H54 (cell line): ENCODE results near the gene RNF151.
"Not testable (repeated sequence)": the region's sequence is repeated elsewhere in the genome, so short reads cannot be mapped to it uniquely, and the experiment has no call there.

ENCODE experiments used
- DNase-seq: peaks from one replicate; pipeline ENCODE4 v3.0.0; 2011; ENCODE audit warnings: low spot score, mixed read lengths; ENCODE audit not compliant: insufficient read length
- FAIRE-seq: peaks from 3 replicates; lab custom pipeline; 2011; peaks lifted over from hg19 to GRCh38; lab: Jason Lieb, UNC
- POLR2A ChIP-seq: IDR thresholded peaks from 2 replicates; pipeline ENCODE4 v1.6.1; 2011; ENCODE audit warnings: low read depth, mild to moderate bottlenecking, low read length

RNF151 gene

DNA sequence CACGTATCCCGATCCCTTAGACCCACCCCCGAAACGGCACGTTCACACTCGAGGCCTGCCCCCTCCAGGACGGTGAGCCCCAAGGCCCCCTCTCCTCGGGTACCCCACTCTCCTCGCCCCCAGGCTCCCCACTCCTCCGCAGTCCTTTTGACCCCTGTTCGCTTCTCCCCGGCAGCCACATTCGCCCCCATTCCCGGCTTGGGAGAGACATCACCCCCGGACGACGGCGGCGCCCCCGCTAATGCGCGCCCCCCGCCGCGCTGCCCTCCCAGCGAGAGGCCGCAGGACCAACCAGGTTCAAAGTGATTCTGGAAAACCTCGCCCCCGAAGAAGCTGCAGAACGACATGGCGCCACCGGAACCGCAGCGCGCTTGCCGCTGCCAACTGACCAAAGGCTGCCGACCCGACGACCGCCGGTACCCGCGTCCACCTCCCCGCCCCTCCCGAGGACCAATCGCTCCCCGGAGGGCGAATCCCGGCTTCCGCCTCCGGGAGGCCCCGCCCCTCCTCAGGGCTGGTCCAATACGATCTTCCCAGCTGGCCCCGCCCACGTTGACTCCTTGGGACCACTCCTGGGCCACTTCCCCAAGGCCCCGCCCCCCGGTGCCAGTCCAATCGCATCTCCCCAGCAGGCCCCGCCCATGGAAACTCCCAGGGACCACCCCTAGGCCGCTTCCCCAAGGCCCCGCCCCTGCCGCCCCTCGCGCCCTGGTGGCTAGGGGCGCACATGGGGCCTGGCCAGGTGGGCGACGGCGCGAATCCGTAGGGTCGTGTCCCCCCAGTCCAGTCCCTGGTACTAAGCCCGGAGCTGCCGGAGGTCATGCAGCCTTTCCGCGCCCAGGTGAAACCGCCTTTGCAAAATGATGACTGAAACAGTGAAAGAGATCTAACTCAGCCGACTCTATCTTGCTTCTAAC, 23.6 kb upstream of the RNF151 start, which contains the start of gene MSRB1:
TSS of gene MSRB1 (minus strand) at position 390 of the 917 bp plus-strand sequence. CDS start at position 347, 43 bp downstream.
- peak; percentile 98 for DNase-seq
- peak; percentile 91 for TF ChIP-seq POLR2A
- peak; percentile 67 for FAIRE-seq

DNA sequence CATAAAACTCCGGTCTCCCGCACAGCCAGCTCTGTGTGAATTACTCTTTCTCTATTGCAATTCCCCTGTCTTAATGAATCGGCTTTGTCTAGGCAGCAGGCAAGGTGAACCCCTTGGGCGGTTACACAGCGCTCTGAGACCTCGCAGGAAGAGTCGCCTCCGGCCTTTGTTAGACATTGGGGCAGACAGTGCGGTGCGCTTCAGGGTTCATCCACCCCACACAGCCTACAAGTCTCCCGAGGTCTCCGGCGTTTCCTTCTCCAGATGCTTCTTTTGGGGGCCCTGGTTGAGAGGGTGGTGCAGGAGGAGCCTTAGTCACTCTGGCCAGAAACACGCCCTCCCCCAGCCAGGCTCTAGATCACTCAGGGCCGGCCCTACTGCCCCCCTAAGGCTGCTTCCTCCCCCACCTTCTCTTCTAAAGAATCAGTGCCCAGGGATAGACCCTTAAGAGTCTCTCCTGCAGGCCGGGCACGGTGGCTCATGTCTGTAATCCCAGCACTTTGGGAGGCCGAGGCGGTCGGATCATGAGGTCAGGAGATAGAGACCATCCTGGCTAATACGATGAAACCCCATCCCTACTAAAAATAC, 21.9 kb upstream of the RNF151 start:
- DNase-seq (no peak), FAIRE-seq (no peak)
- no peak for TF ChIP-seq POLR2A

DNA sequence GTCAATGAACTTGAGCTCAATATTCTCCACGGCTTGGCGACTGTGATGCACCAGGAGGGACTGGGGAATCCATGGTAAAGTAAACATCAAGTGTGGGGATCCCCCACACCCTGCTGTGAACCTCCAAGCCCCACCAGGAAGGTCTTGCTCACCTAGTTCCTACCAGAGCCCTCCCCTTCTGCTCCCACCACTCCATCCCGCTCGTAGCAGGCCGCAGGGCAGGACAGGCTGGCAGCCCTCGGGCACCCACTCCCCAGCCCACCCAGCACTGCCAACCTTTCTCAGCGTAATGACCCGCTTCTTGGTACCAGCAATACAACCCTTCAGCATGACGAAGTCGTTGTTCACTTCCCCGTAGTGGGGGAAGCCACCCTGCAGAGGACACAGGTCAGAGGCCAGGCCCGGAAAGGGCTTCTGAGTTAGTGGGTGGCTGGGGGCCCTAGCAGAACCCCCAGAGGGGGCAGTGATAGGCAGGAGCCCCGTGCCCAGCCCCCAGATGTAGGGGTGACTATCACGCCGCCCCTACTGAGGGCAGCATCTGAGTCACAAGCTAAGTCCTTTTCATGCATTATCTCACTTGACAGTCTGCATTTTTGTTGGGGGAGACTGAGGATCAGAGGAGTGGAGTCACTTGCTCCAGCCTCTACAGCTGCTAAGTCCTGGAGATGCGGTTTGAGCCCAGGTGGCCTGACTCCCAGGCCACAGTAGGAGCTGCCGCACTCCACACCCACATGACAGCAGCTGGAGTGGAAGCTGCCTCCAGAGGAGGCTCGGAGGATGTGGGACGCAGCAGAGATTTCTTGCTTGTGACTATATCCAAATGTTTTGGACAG, 20.9 kb upstream of the RNF151 start:
- no peak for TF ChIP-seq POLR2A
- DNase-seq (no peak), FAIRE-seq (no peak)

DNA sequence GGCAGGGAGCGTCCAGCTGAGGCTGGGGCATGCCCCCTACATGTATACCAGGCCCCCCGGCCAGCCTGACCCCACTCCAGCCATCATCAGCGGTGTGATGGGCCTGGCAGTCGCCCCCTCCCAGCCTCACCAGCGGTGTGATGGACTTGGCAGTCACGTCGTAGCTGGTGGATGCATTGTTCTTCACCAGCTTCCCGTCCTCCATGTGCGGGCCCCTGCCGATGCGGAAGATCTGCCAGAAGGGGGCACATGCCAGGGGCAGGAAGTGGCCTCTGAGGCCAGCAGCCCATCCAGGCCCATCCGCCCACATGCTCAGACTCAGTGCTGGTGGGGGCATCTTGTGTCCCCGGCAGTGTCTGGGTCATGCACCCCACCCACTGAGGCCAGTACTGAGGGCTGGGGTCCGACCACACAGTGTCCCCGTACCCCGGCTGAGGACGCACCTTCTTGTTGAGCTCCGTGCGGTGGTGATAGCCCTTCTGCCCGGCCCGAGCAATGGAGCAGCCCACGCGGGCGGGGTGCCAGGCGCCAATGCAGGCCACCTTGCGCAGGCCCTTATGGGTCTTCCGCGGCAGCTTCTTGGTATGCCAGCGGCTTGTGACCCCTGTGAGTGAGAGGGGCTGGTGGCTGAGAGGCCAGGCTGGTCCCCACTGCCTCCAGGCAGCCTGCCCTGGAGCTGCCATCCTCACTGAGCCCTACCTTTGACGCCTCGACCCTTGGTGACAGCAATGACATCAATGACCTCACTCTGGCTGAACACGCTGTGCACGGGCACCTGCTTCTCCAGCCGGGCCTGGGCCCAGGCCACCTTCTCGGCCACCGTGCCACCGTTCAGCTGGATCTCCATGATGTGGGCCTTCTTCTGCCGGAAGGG, 19.9 kb upstream of the RNF151 start:
- DNase-seq (no peak), FAIRE-seq (no peak)
- no peak for TF ChIP-seq POLR2A

DNA sequence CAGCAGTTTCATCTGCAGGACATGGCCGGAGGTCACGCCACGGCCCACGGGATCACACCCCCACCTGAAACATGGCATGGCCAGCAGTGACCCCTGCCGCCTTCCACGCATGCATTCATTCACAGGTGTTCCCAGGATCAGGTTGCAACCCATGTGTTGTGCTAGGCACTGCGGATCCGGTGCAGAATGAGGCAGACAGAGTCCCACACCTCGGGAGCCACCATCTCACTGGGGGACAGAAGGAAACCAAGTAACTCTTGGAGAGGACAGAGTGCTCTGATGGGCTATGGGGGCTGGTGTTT, 19.3 kb upstream of the RNF151 start:
- FAIRE-seq: no peak
- TF ChIP-seq POLR2A: no peak

DNA sequence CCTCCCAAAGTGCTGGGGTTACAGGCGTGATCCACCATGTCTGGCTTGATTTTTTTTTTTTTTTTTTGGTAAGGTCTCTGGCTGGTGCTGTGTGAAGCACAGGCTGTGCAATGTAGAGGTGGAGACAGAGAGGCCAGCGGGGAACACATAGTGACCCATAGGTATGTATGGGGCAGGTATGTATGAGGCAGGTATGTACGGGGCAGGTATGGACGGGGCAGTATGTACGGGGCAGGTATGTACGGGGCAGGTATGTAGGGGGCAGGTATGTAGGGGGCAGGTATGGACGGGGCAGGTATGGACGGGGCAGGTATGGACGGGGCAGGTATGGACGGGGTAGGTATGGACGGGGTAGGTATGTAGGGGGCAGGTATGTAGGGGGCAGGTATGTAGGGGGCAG, 17.1 kb upstream of the RNF151 start:
- FAIRE-seq (no peak), DNase-seq (no peak)
- no peak for TF ChIP-seq POLR2A

More for the DNA sequence above, 19.3 kb upstream of the RNF151 start:
- no peak for DNase-seq

DNA sequence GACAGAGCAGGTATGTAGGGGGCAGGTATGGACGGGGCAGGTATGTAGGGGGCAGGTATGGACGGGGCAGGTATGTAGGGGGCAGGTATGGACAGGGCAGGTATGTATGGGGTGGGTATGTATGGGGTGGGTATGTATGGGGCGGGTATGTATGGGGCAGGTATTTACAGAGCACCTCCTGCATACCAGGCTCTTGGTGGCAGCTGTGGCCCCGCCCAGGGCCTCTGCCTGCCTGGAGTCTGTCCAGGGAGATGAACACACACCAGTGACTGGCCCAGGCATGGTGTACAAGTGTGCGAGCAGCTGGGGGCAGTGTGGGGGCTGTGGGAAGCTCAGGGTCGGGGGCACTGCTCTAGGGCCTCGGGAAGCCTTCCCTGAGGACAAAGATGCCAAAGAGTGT, 16.6 kb upstream of the RNF151 start:
- DNase-seq: no peak
- no peak for FAIRE-seq
- TF ChIP-seq POLR2A: no peak

DNA sequence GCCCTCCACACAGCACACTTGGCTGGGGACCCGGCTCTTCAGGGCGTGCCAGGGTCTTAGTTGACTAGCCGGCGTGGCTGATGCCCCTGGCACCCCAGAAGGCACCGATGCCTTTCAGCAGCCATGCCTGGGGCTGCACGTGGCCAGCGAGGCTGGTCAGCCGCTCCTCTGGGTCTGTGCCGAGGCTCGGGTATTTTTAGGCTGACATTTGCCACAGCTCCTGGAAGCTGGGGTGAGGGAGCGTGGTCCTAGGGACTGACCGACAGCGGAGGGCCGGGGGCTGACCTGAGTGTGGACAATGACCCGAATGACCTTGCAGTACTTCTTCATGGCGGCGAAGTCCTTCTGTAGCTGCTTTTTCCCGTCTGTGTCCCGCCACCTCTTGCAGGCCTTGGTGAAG, 16.1 kb upstream of the RNF151 start:
- DNase-seq: no peak
- no peak for TF ChIP-seq POLR2A

DNA sequence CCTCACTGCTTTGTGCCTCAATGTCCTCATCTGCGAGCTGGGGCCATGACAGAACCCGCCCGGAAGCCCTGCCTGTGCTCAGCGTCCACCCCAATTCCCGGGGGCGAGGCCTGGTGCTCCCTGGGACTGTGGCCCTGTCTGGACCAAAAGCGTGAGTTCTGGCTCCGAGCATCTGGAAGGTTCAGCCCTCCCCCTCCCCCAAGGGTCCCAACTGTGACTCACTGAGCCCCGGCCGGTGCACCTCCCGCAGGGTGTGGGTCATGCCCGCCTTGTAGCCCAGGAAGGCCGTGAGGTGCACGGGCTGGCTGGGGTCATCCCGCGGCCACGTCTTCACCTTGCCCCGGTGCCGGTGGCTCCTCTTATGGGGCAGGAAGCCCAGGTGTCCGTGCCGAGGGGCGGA, 12.9 kb upstream of the RNF151 start:
- DNase-seq (no peak), FAIRE-seq (no peak)
- TF ChIP-seq POLR2A: no peak

More for the DNA sequence above, 16.1 kb upstream of the RNF151 start:
- no peak for FAIRE-seq

DNA sequence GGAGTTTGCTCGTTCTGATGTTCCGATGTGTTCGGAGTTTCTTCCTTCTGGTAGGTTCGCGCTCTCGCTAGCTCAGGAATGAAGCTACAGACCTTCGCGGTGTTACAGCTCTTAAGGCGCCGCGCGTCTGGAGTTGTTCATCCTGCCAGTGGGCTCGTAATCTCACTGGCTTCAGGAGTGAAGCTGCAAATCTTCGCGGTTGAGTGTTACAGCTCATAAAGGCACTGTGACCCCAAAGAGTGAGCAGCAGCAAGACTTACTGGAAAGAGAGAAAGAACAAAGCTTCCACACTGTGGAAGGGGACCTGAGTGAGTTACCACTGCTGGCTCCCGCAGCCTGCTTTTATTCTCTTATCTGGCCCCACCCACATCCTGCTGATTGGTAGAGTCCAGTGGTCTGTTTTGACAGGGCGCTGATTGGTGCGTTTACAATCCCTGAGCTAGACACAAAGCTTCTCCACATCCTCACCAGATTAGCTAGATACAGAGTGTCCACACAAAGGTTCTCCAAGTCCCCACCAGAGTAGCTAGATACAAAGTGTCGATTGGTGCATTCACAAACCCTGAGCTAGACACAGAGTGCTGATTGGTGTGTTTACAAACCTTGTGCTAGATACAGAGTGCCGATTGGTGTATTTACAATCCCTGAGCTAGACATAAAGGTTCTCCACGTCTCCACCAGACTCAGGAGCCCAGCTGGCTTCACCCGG, 9.1 kb upstream of the RNF151 start:
- not testable (repeated sequence) for DNase-seq, FAIRE-seq

DNA sequence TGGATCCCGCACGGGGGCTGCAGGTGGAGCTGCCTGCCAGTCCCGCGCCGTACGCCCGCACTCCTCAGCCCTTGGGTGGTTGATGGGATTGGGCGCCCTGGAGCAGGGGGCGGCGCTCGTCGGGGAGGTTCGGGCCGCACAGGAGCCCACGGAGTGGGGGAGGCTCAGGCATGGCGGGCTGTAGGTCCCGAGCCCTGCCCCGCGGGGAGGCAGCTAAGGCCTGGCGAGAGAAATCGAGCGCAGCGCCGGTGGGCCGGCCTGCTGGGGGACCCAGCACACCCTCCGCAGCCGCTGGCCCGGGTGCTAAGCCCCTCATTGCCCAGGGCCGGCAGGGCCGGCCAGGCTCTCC, 8.5 kb upstream of the RNF151 start:
- not testable (repeated sequence) for FAIRE-seq, DNase-seq

DNA sequence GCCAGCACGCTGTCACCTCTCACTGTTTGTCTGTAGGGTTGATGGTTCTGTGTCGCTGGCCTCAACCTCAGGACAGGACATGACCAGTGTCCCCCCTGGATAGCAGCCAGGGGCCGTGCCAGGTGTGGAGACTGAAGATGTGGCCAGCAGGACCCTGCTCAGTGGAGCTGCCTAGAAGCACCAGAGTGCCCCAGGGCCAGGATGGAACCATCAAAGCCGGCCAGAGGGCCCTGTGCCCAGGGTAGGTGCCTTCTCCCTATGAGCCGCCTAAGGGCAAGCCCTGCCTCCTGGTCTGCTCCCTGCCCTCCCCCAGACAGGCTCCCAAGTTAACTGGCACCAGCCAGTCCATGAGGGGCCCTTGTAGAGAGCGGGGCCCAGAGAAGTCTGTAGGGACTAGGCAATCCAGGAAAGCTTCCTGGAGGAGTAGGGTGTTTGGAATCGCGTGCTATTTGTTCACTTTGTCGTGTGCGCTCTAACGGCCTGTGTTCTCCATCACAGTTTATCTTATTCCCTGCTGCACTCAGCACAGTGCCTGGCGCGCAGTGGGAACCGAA, 7.9 kb upstream of the RNF151 start:
- FAIRE-seq: no peak

More for the DNA sequence above, 7.9 kb upstream of the RNF151 start:
- no peak for DNase-seq
- no peak for TF ChIP-seq POLR2A
